NOMO-1 (cell line): ENCODE measurements around the gene PRRG3.

Source experiments
- DNase-seq, 2 experiments: peaks; one replicate each; lab custom pipeline; 2025; ENCODE audit not compliant: unreplicated experiment in 2 of 2; lab: John Stamatoyannopoulos, UW

PRRG3 gene

DNA sequence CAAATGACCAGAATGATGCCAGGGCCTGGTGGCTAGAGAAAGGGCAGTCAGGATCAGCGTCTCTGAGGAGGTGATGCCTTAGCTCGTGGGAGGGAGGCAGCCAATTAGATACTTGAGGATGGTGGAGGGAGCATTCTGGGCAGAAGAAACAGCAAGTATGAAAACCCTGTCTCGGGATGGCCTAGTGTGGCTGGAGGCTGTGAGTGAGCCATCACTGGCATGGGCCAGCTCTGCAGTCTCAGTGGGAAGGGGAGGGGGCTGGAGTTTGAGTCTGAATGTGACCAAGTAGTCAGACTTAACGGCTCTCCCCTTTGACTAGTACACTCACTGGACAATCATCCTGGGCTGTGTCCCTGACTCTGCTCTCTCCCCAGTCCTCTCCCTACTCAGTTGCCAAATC is 46.3 kb downstream of the PRRG3 start:
- no peak for DNase-seq

DNA sequence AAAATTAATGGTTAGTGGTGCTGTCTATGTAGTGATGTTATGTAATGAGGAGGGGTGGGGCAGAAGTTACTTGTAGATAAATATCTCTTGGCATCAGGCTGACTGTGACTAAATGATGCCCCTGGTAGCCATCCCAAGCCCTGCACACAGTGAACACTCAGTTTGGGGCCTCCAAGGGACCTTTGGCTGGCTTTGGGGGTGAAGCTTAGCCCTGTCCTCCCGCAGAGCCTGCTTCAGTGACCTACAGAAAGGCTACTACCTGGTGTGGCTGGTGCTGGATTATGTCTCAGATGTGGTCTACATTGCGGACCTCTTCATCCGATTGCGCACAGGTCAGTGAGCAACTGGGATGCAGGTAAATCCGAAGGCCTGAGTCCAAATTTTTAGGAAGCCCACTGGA is 47.1 kb downstream of the PRRG3 start:
- no peak for DNase-seq

DNA sequence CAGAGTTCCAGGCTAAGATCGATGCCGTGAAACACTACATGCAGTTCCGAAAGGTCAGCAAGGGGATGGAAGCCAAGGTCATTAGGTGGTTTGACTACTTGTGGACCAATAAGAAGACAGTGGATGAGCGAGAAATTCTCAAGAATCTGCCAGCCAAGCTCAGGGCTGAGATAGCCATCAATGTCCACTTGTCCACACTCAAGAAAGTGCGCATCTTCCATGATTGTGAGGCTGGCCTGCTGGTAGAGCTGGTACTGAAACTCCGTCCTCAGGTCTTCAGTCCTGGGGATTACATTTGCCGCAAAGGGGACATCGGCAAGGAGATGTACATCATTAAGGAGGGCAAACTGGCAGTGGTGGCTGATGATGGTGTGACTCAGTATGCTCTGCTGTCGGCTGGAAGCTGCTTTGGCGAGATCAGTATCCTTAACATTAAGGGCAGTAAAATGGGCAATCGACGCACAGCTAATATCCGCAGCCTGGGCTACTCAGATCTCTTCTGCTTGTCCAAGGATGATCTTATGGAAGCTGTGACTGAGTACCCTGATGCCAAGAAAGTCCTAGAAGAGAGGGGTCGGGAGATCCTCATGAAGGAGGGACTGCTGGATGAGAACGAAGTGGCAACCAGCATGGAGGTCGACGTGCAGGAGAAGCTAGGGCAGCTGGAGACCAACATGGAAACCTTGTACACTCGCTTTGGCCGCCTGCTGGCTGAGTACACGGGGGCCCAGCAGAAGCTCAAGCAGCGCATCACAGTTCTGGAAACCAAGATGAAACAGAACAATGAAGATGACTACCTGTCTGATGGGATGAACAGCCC is 48.6 kb downstream of the PRRG3 start:
- DNase-seq, result no peak

DNA sequence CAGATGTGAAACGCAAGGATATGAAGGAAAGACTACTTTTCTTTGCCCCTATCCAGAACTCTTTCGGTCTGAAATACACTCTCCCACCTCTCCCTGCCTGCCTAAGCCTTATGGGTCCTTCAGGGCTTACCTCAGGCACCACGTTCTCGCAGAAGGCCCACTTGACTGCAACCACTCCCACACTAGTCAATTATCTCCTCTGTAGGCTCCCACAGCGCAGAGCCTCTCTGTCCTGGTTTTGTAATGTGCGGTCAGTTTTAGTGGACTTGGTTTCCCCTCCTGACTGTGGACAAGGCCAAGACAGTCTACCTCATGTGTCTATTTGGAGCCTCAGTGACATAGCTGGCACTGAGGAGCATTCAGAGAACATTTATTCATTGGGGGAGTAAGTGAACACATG is 50.4 kb downstream of the PRRG3 start:
- no peak for DNase-seq

DNA sequence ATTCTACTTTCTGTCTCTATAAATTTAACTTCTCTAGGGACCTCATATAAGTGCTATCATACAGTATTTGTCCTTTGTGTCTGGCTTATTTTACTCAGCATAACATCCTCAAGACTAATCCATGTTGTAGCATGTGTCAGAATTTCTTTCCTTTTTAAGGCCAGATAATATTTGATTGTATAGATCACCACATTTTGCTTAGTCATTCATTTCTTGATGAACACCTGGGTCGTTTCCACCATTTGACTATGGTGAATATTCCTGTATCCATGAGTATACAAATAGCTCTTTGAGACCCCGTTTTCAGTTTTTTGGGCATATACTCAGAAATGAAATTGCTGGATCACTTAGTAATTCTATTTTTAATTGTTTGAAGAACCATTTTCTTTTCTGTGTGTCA is 51.2 kb downstream of the PRRG3 start:
- no peak for DNase-seq

DNA sequence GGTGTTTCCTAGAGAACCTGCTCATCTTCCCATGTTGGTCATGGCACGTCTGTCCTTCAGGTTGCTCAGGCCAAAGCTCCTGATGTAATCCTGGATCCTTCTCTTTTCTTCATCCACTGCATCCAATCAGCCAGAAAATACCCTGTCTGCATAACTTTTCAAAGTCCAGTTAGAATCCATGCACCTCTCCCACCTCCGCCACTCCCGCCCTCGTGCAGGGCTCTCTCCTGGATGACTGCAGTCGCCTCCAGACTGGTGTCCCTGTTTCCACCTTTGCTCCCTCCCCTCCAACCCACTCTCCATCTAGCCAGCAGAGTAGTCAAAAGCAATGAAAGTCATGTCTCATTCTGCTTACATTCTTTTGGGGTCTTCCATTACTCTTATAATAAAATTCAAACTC is 55.3 kb downstream of the PRRG3 start:
- DNase-seq, result no peak

DNA sequence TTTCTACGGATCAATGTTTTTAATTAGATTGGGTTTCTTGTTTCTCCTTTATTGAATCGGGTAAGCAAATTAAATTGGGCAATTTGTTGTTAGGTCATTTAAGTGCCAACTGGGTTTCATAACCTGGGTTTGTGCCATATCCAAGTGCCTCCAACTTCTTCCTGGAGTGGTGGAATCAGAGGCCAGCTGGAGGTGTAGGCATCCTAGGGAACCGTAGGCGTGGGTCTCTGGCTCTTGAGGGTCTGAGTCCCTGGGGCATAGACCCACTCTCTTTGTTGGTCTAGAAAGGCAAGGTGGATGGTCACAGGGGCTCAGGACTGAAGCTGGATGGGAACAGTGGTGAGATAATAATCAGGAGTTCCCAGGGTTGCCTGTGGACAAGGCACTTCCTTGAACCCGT is 57.6 kb downstream of the PRRG3 start:
- DNase-seq, result no peak

DNA sequence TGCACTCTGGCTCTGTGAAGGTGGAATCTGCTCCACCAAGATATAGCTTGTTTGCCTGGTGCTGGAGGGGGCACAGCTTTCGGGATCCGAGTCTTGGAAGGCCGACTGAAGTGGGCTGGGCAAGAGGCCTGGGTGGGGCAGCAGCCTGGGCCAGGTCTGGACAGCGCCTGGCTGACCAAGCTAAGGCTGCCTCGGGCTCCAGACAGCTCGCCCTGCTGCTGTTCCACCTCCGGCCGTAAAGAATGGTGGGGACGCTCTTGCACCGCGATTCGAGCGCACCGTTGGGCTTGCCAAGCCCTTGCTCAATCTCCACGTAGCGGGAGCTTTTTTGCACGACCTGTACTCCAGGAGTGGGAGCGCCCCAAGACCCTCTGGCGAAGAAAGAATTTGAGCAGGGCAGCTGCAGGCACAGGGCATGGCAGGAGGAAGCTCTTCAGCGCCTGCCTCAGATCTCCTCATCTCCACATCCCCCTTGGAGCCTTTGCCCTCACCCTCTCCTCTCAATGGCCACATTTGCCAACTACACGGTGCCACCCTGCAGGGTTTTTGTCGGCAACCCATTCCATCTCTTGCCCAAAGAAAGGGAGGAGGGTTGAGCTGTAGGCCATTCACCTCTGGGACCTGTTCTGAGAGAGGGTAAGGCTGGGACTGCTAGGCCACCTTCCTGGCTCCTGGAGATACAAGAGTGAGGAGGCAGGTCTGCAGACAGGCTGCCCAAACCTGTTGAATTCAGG is 58.2 kb downstream of the PRRG3 start:
- peak in 1 of 2 experiments; percentile 16 for DNase-seq

DNA sequence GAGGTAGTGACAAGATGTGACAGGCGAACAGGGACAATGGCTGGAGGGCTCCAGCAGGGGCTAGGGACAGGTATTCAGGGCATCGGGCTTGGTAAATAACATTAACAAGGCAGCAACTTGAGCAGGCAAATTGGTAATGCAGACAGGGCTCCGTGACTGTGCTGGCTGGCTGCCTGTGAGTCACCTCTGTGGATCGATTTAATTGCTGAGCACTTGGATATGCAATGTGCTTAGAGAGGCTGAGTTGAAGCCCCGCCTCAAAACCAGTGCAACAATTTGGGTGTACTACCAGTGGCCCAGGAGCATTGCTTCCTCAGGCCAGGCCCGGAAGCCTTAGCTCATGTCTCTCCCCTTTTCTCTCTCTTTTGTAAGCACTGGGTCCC is 58.8 kb downstream of the PRRG3 start:
- no peak for DNase-seq

DNA sequence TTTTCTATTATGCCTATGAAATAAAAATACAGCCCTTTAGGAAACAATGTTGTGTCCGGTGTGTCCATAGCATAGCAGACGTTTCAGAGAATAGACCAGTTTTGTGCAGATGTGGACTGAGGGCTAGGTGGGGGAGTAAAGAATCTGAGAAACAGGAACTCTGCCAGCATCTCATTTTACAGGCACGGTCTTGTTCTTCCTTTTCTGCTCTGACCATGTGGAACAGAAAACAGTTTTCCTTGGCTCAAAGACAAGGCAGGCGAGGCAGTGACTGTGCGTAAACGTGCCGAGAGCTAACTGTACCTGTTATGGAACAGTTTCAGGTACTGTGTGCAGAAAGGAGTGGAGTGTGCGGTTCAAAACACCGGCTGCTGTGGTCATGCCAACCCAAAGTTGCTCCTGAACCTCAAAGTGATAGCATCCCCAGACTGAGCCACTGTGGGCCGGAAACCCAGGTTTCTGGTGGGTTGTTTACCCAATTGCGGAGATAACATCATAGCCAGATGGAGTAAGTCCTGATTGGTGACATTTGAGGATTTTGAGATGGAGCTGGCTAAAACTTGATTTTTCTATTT is 59.5 kb downstream of the PRRG3 start:
- no peak for DNase-seq
